Endothelial cell of umbilical vein (primary cell): Measurements from ENCODE around the gene LRRC34. TPM values are rescaled to one million over a fixed set of nuclear protein-coding genes. Genes with fewer than 3 reads are reported as not detected.

Experiments used
- BruUV-seq: library from RNA; stranded (reverse); fragments of 400-500 nt; replicated peaks from 2 replicates; lab custom pipeline; 2021; lab: Mats Ljungman, UMichigan
- CTCF ChIA-PET: fragments of 300-600, 350-600 bp; sonication (Branson Sonifier 250); formaldehyde crosslinking; loops from one replicate; lab custom pipeline; 2021; ENCODE audit warnings: antibody characterized with exemption, inconsistent platforms; lab: Charles Lee
- POLR2A ChIA-PET: fragments of 300-600, 350-600 bp; sonication (Branson Sonifier 250); formaldehyde crosslinking; loops from one replicate; lab custom pipeline; 2021; ENCODE audit warnings: antibody characterized with exemption, inconsistent platforms; lab: Charles Lee
- DNase-seq: peaks from one replicate; pipeline ENCODE4 v3.0.0-alpha.2; 2011; ENCODE audit warnings: low read depth, low spot score
- FAIRE-seq: peaks from 2 replicates; lab custom pipeline; 2011; peaks lifted over from hg19 to GRCh38; lab: Jason Lieb, UNC
- H2AFZ ChIP-seq: 2 replicates; pipeline ENCODE4 v1.6.0; 2012; ENCODE audit warnings: low read depth, low read length, control low read depth, inconsistent platforms
- H3K27ac ChIP-seq: 2 replicates; pipeline ENCODE4 v1.5.1; 2011; ENCODE audit warnings: low read depth, mild to moderate bottlenecking, control low read depth, low read length, moderate library complexity; ENCODE audit not compliant: insufficient read depth
- H3K27me3 ChIP-seq, 2 experiments: 2 replicates each; pipeline versions ENCODE4 v1.6.0 to v1.6.1; 2011; ENCODE audit warnings: low read length in 2 of 2, mixed read lengths in 1 of 2; ENCODE audit not compliant: control insufficient read depth in 2 of 2, insufficient read depth in 2 of 2
- H3K36me3 ChIP-seq, 2 experiments: 2 replicates in 1 of 2; 3 replicates in 1 of 2; pipeline ENCODE4 v1.5.1; 2011; ENCODE audit warnings: low read length in 2 of 2, mild to moderate bottlenecking in 1 of 2, moderate library complexity in 1 of 2; ENCODE audit not compliant: control insufficient read depth in 2 of 2, insufficient read depth in 2 of 2; ENCODE audit errors: extremely low read depth in 1 of 2
- H3K4me1 ChIP-seq: 3 replicates; pipeline ENCODE4 v1.5.1; 2011; ENCODE audit warnings: mild to moderate bottlenecking, low read length; ENCODE audit not compliant: control insufficient read depth, insufficient read depth; ENCODE audit errors: extremely low read depth
- H3K4me2 ChIP-seq: 2 replicates; pipeline ENCODE4 v1.6.1; 2011; ENCODE audit warnings: low read length, control low read depth, mixed read lengths; ENCODE audit not compliant: insufficient read depth
- H3K4me3 ChIP-seq, 3 experiments: fragments of 200-600 bp in 1 of 3; sonication (generic), shearing (Covaris generic) in 1 of 3; replicated peaks in 1 of 3; 2 replicates each; pipeline ENCODE4 v1.5.1; 2011 to 2016; ENCODE audit warnings: control low read depth in 3 of 3, low read length in 3 of 3, mild to moderate bottlenecking in 2 of 3, inconsistent platforms in 1 of 3, low read depth in 1 of 3, moderate library complexity in 1 of 3; ENCODE audit not compliant: insufficient read depth in 1 of 3
- H3K79me2 ChIP-seq: 2 replicates; pipeline ENCODE4 v1.6.0; 2012; ENCODE audit warnings: low read length, inconsistent platforms; ENCODE audit not compliant: control insufficient read depth, insufficient read depth
- H3K9ac ChIP-seq: replicated peaks from 2 replicates; pipeline ENCODE3; 2011; ENCODE audit warnings: low read length, control low read depth; ENCODE audit not compliant: insufficient read depth; ENCODE audit errors: extremely low read depth
- H3K9me1 ChIP-seq: replicated peaks from 3 replicates; pipeline ENCODE4 v1.6.0; 2011; ENCODE audit warnings: mild to moderate bottlenecking, low read length; ENCODE audit not compliant: control insufficient read depth, insufficient read depth; ENCODE audit errors: extremely low read depth
- H3K9me3 ChIP-seq: replicated peaks from 2 replicates; pipeline ENCODE4 v1.5.1; 2012; ENCODE audit warnings: low read length, inconsistent platforms; ENCODE audit not compliant: control insufficient read depth, insufficient read depth
- H4K20me1 ChIP-seq: replicated peaks from 2 replicates; pipeline ENCODE3; 2011; ENCODE audit warnings: mild to moderate bottlenecking, low read length; ENCODE audit not compliant: control insufficient read depth, insufficient read depth; ENCODE audit errors: extremely low read depth
- CTCF ChIP-seq, 2 donors: IDR thresholded peaks; 1 replicate in 1 of 2; 2 replicates in 1 of 2; pipeline ENCODE4 v1.5.1; 2011; ENCODE audit warnings: low read length in 2 of 2, mild to moderate bottlenecking in 2 of 2, moderate library complexity in 2 of 2, control low read depth in 1 of 2, inconsistent platforms in 1 of 2, low read depth in 1 of 2; ENCODE audit not compliant: insufficient read depth in 1 of 2; ENCODE audit errors: extremely low read depth in 1 of 2
- EZH2 ChIP-seq: IDR thresholded peaks from 2 replicates; pipeline ENCODE4 v1.6.1; 2012; ENCODE audit warnings: borderline replicate concordance, low read depth, mild to moderate bottlenecking, moderate library complexity, low read length, inconsistent platforms; ENCODE audit not compliant: severe bottlenecking
- GATA2 ChIP-seq: IDR thresholded peaks from 2 replicates; pipeline ENCODE4 v1.7.0; 2011; ENCODE audit warnings: low read depth, mild to moderate bottlenecking, moderate library complexity, mixed read lengths, low read length; ENCODE audit not compliant: insufficient read length, insufficient read depth
- MYC ChIP-seq: IDR thresholded peaks from one replicate; pipeline ENCODE4 v1.6.1; 2011; ENCODE audit warnings: mild to moderate bottlenecking, low read depth, low read length
- POLR2A ChIP-seq: IDR thresholded peaks from 2 replicates; pipeline ENCODE4 v1.6.1; 2012; ENCODE audit warnings: low read depth, mild to moderate bottlenecking, control low read depth, low read length
- dilution Hi-C: fragments of 300-500 bp; cut with MboI; formaldehyde crosslinking; loops from one replicate; pipeline ENCODE4 v1.15.0; 2019; ENCODE audit warnings: low sequenced_read_pairs; ENCODE audit not compliant: extremely low pct_ligation_motif_present
- intact Hi-C: fragments of 100-400 bp; cut with micrococcal nuclease; formaldehyde crosslinking; loops from one replicate; pipeline ENCODE4 v1.10.0; 2022
- polyA plus RNA-seq, 4 experiments: library from polyadenylated mRNA; depleted of rRNA in 3 of 4; stranded (reverse) in 3 of 4; unstranded in 1 of 4; fragments of >200 nt; gene quantifications; 2 replicates each; pipeline versions ENCODE4 v1.2.1 to v1.2.3, GENCODE V29; 2011 to 2012; ENCODE audit warnings: missing spikeins in 1 of 4
- total RNA-seq: library from RNA; stranded (reverse); gene quantifications from 2 replicates; pipeline ENCODE4 v1.2.3, GENCODE V29; 2021

The LRRC34 gene
- total and polyA plus RNA-seq, 2 donors (not counting 3 experiments of a cell fraction or from before 2014, with no cell fraction given) = 0.72 to 2.5 TPM

GRCh38 chr3:169787791-169788190, 24.9 kb downstream of the LRRC34 start:
- no peak overlapping the region for H2AFZ ChIP-seq
- no peaks in the 10 kb centered on the region for H3K9me3 ChIP-seq
- no peaks in the 10 kb centered on the region for H4K20me1 ChIP-seq
- intact Hi-C loops = no loop called here
- no peak for DNase-seq
- peaks cover 5 to 12% of the 10 kb centered on the region in 2 experiments for H3K36me3 ChIP-seq
- H3K4me2 ChIP-seq = no peak overlapping the region
- CTCF ChIA-PET = no interaction called here
- no peak overlapping the region for H3K4me3 ChIP-seq
- TF ChIP-seq GATA2 (no peak), CTCF (IDR thresholded peaks at IDR 0.05; ENCODE audit: extremely low read depth in 1 of 2, insufficient read depth in 1 of 2, low read depth in 1 of 2, low read length in 2 of 2) (no peak)
- no peaks in the 10 kb centered on the region for H3K4me1 ChIP-seq
- dilution Hi-C loops = no loop called here
- no peak overlapping the region for H3K9ac ChIP-seq
- no peaks in the 10 kb centered on the region for H3K79me2 ChIP-seq
- no peaks in the 10 kb centered on the region for H3K27me3 ChIP-seq
- no peak for FAIRE-seq
- no peak overlapping the region for H3K27ac ChIP-seq
- H3K9me1 ChIP-seq = no peaks in the 10 kb centered on the region
- no TSS peak for BruUV-seq
- POLR2A ChIA-PET = no interaction called here

GRCh38 chr3:169787120-169787519, 25.6 kb downstream of the LRRC34 start:
- Histone ChIP-seq H3K9me3 (no peaks in the 10 kb centered on the region), H3K36me3 (peaks cover 5 to 12% of the 10 kb centered on the region in 2 experiments), H3K27ac (no peak overlapping the region), H3K27me3 (no peaks in the 10 kb centered on the region), H3K79me2 (no peaks in the 10 kb centered on the region), H2AFZ (no peak overlapping the region), H4K20me1 (no peaks in the 10 kb centered on the region), H3K9ac (no peak overlapping the region), H3K4me3 (no peak overlapping the region), H3K9me1 (no peaks in the 10 kb centered on the region), H3K4me2 (no peak overlapping the region), H3K4me1 (no peaks in the 10 kb centered on the region)
- dilution Hi-C loops (no loop called here), intact Hi-C loops (no loop called here)
- TF ChIP-seq EZH2 (no peak), POLR2A (no peak), MYC (no peak), GATA2 (no peak), CTCF (IDR thresholded peaks at IDR 0.05; ENCODE audit: extremely low read depth in 1 of 2, insufficient read depth in 1 of 2, low read depth in 1 of 2, low read length in 2 of 2) (no peak)
- DNase-seq = no peak
- BruUV-seq = no TSS peak
- FAIRE-seq = no peak
- ChIA-PET CTCF (no interaction called here), POLR2A (no interaction called here)
